Neutrophil (primary cell): ENCODE data around the gene ADGRL3.

ENCODE experiments used
- H3K27ac ChIP-seq: fragments of 200-600 bp; sonication (generic); 2 replicates; pipeline ENCODE4 v1.5.1; 2016; ENCODE audit warnings: mild to moderate bottlenecking, moderate library complexity
- H3K27me3 ChIP-seq: fragments of 200-600 bp; sonication (generic); 2 replicates; pipeline ENCODE4 v1.6.0; 2016; ENCODE audit warnings: mild to moderate bottlenecking
- H3K36me3 ChIP-seq: fragments of 200-600 bp; sonication (generic); 2 replicates; pipeline ENCODE4 v1.5.1; 2017
- H3K4me1 ChIP-seq, 2 experiments: fragments of 200-600 bp in 1 of 2; sonication (generic) in 1 of 2; 1 replicate in 1 of 2; 2 replicates in 1 of 2; pipeline versions ENCODE4 v1.5.1 to v1.6.1; 2013 to 2016; ENCODE audit warnings: low read depth in 1 of 2, low read length in 1 of 2, mild to moderate bottlenecking in 1 of 2, moderate library complexity in 1 of 2; ENCODE audit not compliant: control insufficient read depth in 1 of 2, insufficient read depth in 1 of 2
- H3K4me3 ChIP-seq, 2 experiments: fragments of 200-600 bp in 1 of 2; sonication (generic) in 1 of 2; 1 replicate in 1 of 2; 2 replicates in 1 of 2; pipeline ENCODE4 v1.5.1; 2013 to 2016; ENCODE audit warnings: low read depth in 1 of 2, low read length in 1 of 2, mild to moderate bottlenecking in 1 of 2, moderate library complexity in 1 of 2
- H3K9me3 ChIP-seq: fragments of 200-600 bp; sonication (generic); 2 replicates; pipeline ENCODE4 v1.5.1; 2016
- TF ChIP-seq, protein P1 (sequence below): fragments of 200-600 bp; sonication (generic); IDR thresholded peaks from 2 replicates; pipeline ENCODE4 v1.5.1; 2016; ENCODE audit warnings: antibody characterized with exemption

ADGRL3 gene

DNA sequence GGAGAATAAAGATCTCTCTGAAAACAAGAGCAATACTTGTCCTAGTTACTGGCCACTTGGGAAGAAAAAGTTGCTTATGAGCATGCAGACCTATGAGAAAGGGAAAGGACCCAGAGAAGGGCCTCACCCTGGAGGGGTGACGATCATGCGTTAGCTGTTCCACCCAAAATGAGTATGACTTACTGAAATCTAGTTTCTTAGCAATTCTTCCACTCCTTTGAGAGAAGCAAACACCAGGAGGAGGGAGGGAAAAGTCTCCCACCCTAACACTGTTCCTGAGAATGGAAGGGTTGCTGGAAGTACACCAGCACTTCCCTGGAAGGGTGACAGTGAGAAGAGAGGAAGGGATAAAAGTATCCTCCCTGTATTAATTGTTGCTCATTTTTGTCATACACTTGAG lies 107.9 kb downstream of the ADGRL3 start:
- H3K27me3 ChIP-seq, result no peaks in the 10 kb centered on the region
- H3K4me1 ChIP-seq, result no peaks in the 10 kb centered on the region
- no peak overlapping the region for H3K4me3 ChIP-seq
- no peaks in the 10 kb centered on the region for H3K36me3 ChIP-seq
- H3K9me3 ChIP-seq, result no peaks in the 10 kb centered on the region
- TF ChIP-seq, protein P1, sequence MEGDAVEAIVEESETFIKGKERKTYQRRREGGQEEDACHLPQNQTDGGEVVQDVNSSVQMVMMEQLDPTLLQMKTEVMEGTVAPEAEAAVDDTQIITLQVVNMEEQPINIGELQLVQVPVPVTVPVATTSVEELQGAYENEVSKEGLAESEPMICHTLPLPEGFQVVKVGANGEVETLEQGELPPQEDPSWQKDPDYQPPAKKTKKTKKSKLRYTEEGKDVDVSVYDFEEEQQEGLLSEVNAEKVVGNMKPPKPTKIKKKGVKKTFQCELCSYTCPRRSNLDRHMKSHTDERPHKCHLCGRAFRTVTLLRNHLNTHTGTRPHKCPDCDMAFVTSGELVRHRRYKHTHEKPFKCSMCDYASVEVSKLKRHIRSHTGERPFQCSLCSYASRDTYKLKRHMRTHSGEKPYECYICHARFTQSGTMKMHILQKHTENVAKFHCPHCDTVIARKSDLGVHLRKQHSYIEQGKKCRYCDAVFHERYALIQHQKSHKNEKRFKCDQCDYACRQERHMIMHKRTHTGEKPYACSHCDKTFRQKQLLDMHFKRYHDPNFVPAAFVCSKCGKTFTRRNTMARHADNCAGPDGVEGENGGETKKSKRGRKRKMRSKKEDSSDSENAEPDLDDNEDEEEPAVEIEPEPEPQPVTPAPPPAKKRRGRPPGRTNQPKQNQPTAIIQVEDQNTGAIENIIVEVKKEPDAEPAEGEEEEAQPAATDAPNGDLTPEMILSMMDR, result no peak
- no peak overlapping the region for H3K27ac ChIP-seq

- no peak overlapping the region for H3K4me3 ChIP-seq
- no peaks in the 10 kb centered on the region for H3K36me3 ChIP-seq
- H3K9me3 ChIP-seq, result no peaks in the 10 kb centered on the region
- H3K27me3 ChIP-seq, result no peaks in the 10 kb centered on the region
- TF ChIP-seq, protein P1, result no peak
- no peaks in the 10 kb centered on the region for H3K4me1 ChIP-seq
- no peak overlapping the region for H3K27ac ChIP-seq
Observed at GRCh38 chr4:61309616-61310015, 109.5 kb downstream of the ADGRL3 start.

- TF ChIP-seq, protein P1, result no peak
- Histone ChIP-seq H3K27ac (no peak overlapping the region), H3K4me3 (no peak overlapping the region), H3K27me3 (no peaks in the 10 kb centered on the region), H3K4me1 (no peaks in the 10 kb centered on the region), H3K36me3 (no peaks in the 10 kb centered on the region), H3K9me3 (no peaks in the 10 kb centered on the region)
Observed at GRCh38 chr4:61312526-61312925, 112.4 kb downstream of the ADGRL3 start.

GRCh38 chr4:61318431-61318830 lies 118.3 kb downstream of the ADGRL3 start:
- H3K27me3 ChIP-seq, result no peaks in the 10 kb centered on the region
- H3K9me3 ChIP-seq, result no peaks in the 10 kb centered on the region
- H3K36me3 ChIP-seq, result no peaks in the 10 kb centered on the region
- H3K27ac ChIP-seq, result no peak overlapping the region
- no peak overlapping the region for H3K4me3 ChIP-seq
- TF ChIP-seq, protein P1, result no peak
- no peaks in the 10 kb centered on the region for H3K4me1 ChIP-seq

- H3K36me3 ChIP-seq, result no peaks in the 10 kb centered on the region
- H3K9me3 ChIP-seq, result no peaks in the 10 kb centered on the region
- TF ChIP-seq, protein P1, result no peak
- no peak overlapping the region for H3K27ac ChIP-seq
- no peaks in the 10 kb centered on the region for H3K27me3 ChIP-seq
- no peaks in the 10 kb centered on the region for H3K4me1 ChIP-seq
- H3K4me3 ChIP-seq, result no peak overlapping the region
Observed at GRCh38 chr4:61319156-61319555, 119.0 kb downstream of the ADGRL3 start.

DNA sequence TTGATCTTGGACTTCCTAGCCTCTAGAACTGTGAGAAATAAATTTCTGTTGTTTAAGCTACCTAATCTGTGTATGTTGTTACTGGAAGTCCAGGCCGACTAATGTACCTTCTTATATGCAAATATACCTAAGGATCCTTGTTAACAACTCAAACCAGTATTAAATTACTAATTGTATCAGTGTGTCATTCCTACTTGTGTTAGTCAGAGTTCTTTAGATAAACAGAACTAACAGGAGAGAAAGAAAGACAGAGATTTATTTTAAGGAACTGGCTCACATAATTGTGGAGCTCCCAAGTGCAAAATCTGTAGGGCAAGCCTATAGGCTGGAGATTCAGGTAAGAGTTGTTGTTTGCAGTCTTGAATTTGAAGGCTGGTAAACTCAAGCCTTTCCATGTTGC lies 120.0 kb downstream of the ADGRL3 start:
- H3K9me3 ChIP-seq, result no peaks in the 10 kb centered on the region
- H3K27me3 ChIP-seq, result no peaks in the 10 kb centered on the region
- no peaks in the 10 kb centered on the region for H3K4me1 ChIP-seq
- no peaks in the 10 kb centered on the region for H3K36me3 ChIP-seq
- no peak overlapping the region for H3K4me3 ChIP-seq
- H3K27ac ChIP-seq, result no peak overlapping the region
- TF ChIP-seq, protein P1, result no peak
